GM18526 (cell line): ENCODE results near the gene SPARCL1.

Experiments
- POLR2A ChIP-seq: IDR thresholded peaks from 3 replicates; pipeline ENCODE4 v1.6.1; 2011; ENCODE audit not compliant: insufficient read length; ENCODE audit errors: extremely low read depth

SPARCL1 gene

GRCh38 chr4:87498446-87498900 is 30.7 kb downstream of the SPARCL1 start:
- TF ChIP-seq POLR2A = no peak

- TF ChIP-seq POLR2A = no peak
Measured at GRCh38 chr4:87497578-87497977, 31.6 kb downstream of the SPARCL1 start.

GRCh38 chr4:87497159-87497558 is 32.0 kb downstream of the SPARCL1 start:
- TF ChIP-seq POLR2A = no peak

- TF ChIP-seq POLR2A = no peak
Measured at GRCh38 chr4:87493115-87493514, 36.1 kb downstream of the SPARCL1 start.

DNA sequence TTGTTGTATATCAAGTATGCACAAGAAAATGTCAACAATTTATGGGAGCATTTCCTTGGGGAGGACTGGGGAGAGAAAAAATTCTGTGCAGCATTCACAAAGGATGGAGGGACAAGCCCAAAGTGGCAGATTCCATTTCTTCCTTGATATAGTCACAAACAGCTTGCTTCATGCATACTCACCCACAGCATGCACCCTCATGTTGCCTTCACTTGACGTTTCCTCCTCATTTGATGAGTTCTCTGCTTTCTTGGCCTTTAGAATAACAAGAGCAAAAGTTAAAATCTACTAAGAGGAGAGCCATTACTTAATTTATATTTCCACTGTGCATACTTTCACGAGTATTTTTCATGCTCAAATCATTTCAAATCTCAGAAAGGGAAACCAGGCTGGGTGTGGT is 37.7 kb downstream of the SPARCL1 start:
- no peak for TF ChIP-seq POLR2A

- no peak for TF ChIP-seq POLR2A
Measured at GRCh38 chr4:87490664-87491369, 38.4 kb downstream of the SPARCL1 start.

DNA sequence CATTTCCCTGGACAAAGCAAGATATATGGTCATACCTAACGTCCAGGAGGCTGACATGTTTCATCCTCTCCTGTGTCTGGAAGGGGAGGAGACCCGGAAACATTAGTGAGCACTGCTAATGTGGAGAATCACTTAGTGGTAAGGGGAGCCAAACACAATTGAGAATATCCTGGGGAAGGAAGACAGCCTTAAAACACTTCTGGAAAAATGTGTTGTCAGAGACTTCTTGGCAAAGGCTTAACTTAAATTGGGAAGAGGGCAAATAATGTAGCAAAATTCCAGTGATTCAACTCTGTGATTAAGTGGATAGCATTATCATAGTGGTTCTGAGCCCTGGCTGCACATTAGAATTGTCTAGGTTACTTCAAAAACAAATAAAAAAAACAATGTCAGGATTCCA is 39.5 kb downstream of the SPARCL1 start:
- TF ChIP-seq POLR2A = no peak

DNA sequence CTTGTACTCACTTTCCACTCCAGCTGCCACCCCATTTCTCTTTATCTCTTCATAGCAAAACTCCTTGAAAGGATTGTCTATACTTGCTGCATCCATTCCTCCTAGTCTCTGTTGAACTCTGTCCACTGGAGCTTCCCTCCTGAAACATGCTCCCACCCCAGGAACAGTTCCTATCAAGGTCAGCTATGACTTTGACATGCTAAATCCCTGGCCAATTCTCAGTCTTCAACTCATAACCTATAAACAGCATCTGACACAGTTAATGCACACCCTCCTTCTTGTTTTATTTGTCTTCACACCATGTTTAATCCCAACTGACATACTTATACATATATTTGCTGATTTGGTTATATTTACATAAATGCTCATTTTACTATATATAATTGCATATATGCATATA is 47.8 kb downstream of the SPARCL1 start:
- no peak for TF ChIP-seq POLR2A

- no peak for TF ChIP-seq POLR2A
Measured at GRCh38 chr4:87478732-87479250, 50.4 kb downstream of the SPARCL1 start.

DNA sequence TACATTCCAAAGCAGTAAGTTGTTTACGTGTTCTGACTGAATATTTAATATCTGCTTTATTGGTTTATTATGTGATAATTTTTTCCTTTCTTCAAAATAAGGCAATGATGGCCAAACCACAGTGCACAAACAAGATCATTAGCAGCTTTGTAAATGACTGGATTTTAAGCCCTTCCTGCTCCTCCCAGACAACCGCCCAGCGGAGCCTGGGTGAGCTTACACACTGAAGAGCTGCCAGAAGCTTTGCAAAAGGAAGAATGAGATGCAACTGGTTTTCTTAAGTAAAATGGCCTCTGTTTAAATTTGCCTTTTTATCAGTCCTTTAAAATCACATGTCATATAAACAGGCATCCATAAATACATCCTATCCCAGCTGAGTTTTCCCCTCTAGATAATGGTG is 52.2 kb downstream of the SPARCL1 start:
- TF ChIP-seq POLR2A = no peak

GRCh38 chr4:87469390-87469789 is 59.8 kb downstream of the SPARCL1 start:
- TF ChIP-seq POLR2A = no peak

DNA sequence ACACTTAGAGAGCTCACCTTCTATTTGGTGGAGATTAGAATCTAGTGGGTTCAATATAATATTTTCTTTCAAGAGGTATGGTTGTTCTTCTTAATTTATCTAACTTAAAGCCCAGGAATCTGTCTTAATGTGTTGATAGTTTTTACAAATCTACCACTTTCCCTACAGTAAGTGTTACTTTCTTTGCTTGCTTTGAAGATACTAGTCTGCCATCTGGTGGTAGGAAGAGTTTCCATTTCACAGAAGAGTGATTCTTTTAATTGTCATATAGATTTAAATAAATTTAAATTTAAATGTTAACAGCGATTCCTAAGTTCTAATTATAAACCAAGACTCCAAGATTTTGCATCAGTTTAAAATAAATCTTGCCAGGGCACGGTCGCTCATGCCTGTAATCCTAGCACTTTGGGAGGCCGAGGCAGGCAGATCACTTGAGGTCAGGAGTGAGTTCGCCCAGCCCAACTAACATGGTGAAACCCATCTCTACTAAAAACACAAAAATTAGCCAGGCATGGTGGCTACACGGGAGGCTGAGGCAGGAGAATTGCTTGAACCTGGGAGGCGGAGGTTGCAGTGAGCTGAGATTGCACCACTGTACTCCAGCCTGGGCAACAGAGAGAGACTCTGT is 63.3 kb downstream of the SPARCL1 start:
- TF ChIP-seq POLR2A = no peak

DNA sequence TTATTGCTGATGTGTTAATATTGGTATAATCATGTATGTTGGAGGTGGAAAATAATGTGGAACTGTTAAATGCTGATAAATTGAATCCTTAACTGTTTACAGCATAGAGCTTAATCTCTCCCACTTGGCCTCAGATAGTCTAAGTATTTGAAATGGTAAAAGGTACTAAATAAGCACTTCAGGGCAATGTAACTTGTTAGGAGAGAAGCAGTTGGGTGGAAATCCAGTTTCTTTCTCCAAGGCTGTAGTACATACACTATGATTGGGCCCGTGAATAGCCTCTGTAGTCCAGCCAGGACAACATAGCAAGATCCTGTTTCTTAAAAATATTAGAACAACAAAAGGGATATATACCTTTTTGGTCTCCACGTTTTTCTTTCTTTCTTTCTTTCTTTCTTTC is 67.1 kb downstream of the SPARCL1 start:
- TF ChIP-seq POLR2A = no peak

DNA sequence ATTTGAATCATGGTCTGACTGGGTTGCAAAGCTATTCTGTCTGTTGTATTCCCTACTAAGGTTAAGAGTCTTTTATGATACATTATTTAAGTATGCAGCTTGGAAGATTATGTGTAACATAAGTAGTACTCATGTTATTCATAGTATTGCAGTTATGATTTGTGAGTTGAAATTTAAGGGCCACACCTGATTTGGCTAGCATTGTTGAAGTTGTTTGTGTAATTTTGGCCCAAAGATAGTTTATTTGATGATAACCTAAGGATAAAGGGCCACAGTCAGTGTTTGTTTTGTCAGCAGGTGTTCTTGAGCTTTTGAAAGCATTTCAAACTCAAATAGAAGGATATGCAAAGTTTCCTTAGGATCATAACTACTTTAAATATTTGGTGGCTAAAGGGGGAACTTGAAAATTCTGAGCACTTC is 67.9 kb downstream of the SPARCL1 start:
- no peak for TF ChIP-seq POLR2A

GRCh38 chr4:87458913-87459312 is 70.3 kb downstream of the SPARCL1 start:
- no peak for TF ChIP-seq POLR2A

- no peak for TF ChIP-seq POLR2A
Measured at GRCh38 chr4:87451537-87451936, 77.6 kb downstream of the SPARCL1 start.

- TF ChIP-seq POLR2A = no peak
Measured at GRCh38 chr4:87445964-87446363, 83.2 kb downstream of the SPARCL1 start.

- no peak for TF ChIP-seq POLR2A
Measured at GRCh38 chr4:87444741-87445140, 84.4 kb downstream of the SPARCL1 start.
